Lung (tissue), 12 donors: ENCODE measurements around the gene PACSIN1. TPM values are rescaled to one million over a fixed set of nuclear protein-coding genes. Genes with fewer than 3 reads are reported as not detected.

Source experiments
- ATAC-seq: fragments of 200-7000 bp; cut with Tn5 transposase; one replicate; pipeline ENCODE4 v1.9.1; 2020; ENCODE audit warnings: moderate number of reproducible peaks; ENCODE audit not compliant: insufficient read depth, low FRiP score
- DNase-seq, 3 donors: peaks; one replicate each; pipeline ENCODE4 v3.0.0-alpha.2; 2013 to 2017
- H3K27ac ChIP-seq, 2 donors: one replicate each; pipeline ENCODE4 v1.5.1; 2013; ENCODE audit warnings: mild to moderate bottlenecking in 2 of 2, moderate library complexity in 2 of 2, control low read depth in 1 of 2, inconsistent platforms in 1 of 2, low read depth in 1 of 2, low read length in 1 of 2
- H3K27me3 ChIP-seq, 3 donors: one replicate each; pipeline ENCODE4 v1.5.1; 2013; ENCODE audit warnings: low read length in 2 of 3; ENCODE audit not compliant: control insufficient read depth in 3 of 3, insufficient read depth in 3 of 3
- H3K36me3 ChIP-seq, 4 donors: one replicate each; pipeline ENCODE4 v1.5.1; 2013; ENCODE audit warnings: low read length in 4 of 4, mild to moderate bottlenecking in 1 of 4, moderate library complexity in 1 of 4; ENCODE audit not compliant: control insufficient read depth in 4 of 4, insufficient read depth in 4 of 4
- H3K4me1 ChIP-seq, 5 donors: one replicate each; pipeline ENCODE4 v1.5.1; 2013; ENCODE audit warnings: low read length in 5 of 5, mild to moderate bottlenecking in 2 of 5, moderate library complexity in 1 of 5; ENCODE audit not compliant: control insufficient read depth in 5 of 5, insufficient read depth in 5 of 5
- H3K4me3 ChIP-seq: one replicate; pipeline ENCODE4 v1.5.1; 2013; ENCODE audit warnings: mild to moderate bottlenecking, control low read depth, moderate library complexity
- H3K9ac ChIP-seq, 2 donors: one replicate each; pipeline ENCODE4 v1.5.1; 2013; ENCODE audit warnings: low read length in 2 of 2, control low read depth in 1 of 2; ENCODE audit not compliant: insufficient read depth in 1 of 2
- H3K9me3 ChIP-seq, 4 donors: one replicate each; pipeline ENCODE4 v1.5.1; 2013; ENCODE audit warnings: low read length in 3 of 4, mild to moderate bottlenecking in 1 of 4, moderate library complexity in 1 of 4; ENCODE audit not compliant: control insufficient read depth in 4 of 4, insufficient read depth in 3 of 4
- WGBS, 2 donors: extraction: QIAGEN DNeasy Blood & Tissue Kit; methylation state at CpG; one replicate each; pipeline ENCODE4 v1.1.7; 2013; 5-methylcytosine and 5-hydroxymethylcytosine counted together
- polyA plus RNA-seq, 2 donors: library from polyadenylated mRNA; stranded (reverse); fragments of 200-250 nt; gene quantifications; one replicate each; pipeline ENCODE4 v1.2.1, GENCODE V29; 2013
- total RNA-seq, 2 donors: library from RNA; depleted of rRNA in 1 of 2; stranded (reverse); fragments of >200 nt in 1 of 2; gene quantifications; one replicate each; pipeline ENCODE4 v1.2.1, GENCODE V29; 2014 to 2021
- TF ChIP-seq, protein P1 (sequence below): IDR thresholded peaks from 2 replicates; pipeline ENCODE4 v1.5.1; 2012; ENCODE audit warnings: mild to moderate bottlenecking; ENCODE audit errors: control extremely low read depth, extremely low read depth
- donor health status: control.
- donor health status: control.
- donor health status: Bipolar disorder and iron deficiency.
- donor health status: healthy.
- donor health status: DM: yes; HTN: yes; CAD: no.

Gene PACSIN1
- total and polyA plus RNA-seq, 4 donors = 0.02 to 0.17 (median 0.12) TPM

DNA sequence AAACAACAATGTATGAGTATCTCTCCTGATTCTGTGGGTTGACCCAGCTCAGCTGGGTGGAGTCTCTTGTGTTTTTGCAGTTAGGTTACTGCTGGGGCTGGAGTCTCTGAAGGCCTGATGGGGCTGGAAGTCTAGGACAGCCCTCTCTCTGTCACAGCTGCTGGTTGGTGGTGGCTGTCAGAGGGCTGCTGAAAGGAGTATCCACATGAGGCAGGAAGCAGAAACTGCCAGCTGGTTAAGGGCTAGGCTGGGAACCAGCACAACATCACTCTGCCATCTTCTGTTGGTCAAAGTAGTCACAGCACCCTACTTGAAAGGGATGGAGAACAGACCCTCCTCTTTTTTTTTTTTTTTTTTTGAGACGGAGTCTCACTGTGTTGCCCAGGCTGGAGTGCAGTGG, 10.0 kb upstream of the PACSIN1 start:
- TF ChIP-seq, protein P1, sequence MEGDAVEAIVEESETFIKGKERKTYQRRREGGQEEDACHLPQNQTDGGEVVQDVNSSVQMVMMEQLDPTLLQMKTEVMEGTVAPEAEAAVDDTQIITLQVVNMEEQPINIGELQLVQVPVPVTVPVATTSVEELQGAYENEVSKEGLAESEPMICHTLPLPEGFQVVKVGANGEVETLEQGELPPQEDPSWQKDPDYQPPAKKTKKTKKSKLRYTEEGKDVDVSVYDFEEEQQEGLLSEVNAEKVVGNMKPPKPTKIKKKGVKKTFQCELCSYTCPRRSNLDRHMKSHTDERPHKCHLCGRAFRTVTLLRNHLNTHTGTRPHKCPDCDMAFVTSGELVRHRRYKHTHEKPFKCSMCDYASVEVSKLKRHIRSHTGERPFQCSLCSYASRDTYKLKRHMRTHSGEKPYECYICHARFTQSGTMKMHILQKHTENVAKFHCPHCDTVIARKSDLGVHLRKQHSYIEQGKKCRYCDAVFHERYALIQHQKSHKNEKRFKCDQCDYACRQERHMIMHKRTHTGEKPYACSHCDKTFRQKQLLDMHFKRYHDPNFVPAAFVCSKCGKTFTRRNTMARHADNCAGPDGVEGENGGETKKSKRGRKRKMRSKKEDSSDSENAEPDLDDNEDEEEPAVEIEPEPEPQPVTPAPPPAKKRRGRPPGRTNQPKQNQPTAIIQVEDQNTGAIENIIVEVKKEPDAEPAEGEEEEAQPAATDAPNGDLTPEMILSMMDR = no peak
- 82% methylated on average over 1 of the region's 1 CpG; no CpG with 5 or more reads in 1 of the 2 donors for WGBS, 2 donors
- no peaks in the 10 kb centered on the region for H3K4me1 ChIP-seq
- no peak overlapping the region for H3K27ac ChIP-seq
- H3K9ac ChIP-seq = no peak overlapping the region
- no peak for DNase-seq
- H3K27me3 ChIP-seq = no peaks in the 10 kb centered on the region
- H3K36me3 ChIP-seq = no peaks in the 10 kb centered on the region
- H3K9me3 ChIP-seq = peaks cover 0 to 6% (median 2%) of the 10 kb centered on the region in 4 donors
- ATAC-seq = no peak
- H3K4me3 ChIP-seq = no peak overlapping the region

- TF ChIP-seq, protein P1 = no peak
- Histone ChIP-seq H3K36me3 (no peaks in the 10 kb centered on the region), H3K9me3 (peaks cover 0 to 3% (median 0%) of the 10 kb centered on the region in 4 donors), H3K27ac (no peak overlapping the region), H3K4me3 (no peak overlapping the region), H3K4me1 (no peaks in the 10 kb centered on the region), H3K9ac (no peak overlapping the region), H3K27me3 (no peaks in the 10 kb centered on the region)
- ATAC-seq = no peak
- DNase-seq = no peak
- 69 to 89% methylated on average over 2 of the region's 2 CpGs for WGBS, 2 donors
Measured at GRCh38 chr6:34457382-34457741, 8.5 kb upstream of the PACSIN1 start.

- DNase-seq = no peak
- Histone ChIP-seq H3K36me3 (no peaks in the 10 kb centered on the region), H3K27me3 (no peaks in the 10 kb centered on the region), H3K4me1 (no peaks in the 10 kb centered on the region), H3K9ac (no peak overlapping the region), H3K9me3 (peaks cover 0 to 3% (median 0%) of the 10 kb centered on the region in 4 donors), H3K27ac (no peak overlapping the region), H3K4me3 (no peak overlapping the region)
- 83 to 86% methylated on average over 14 of the region's 14 CpGs for WGBS, 2 donors
- no peak for ATAC-seq
- TF ChIP-seq, protein P1 = no peak
Measured at GRCh38 chr6:34457742-34458735, 7.8 kb upstream of the PACSIN1 start.
